Measurements from ENCODE around the gene ZNF574. TPM values are rescaled to one million over a fixed set of nuclear protein-coding genes. Genes with fewer than 3 reads are reported as not detected.

ZNF574 gene
- total RNA-seq, 3 donors from 2014 or later: 11.2 to 17.5 (median 17.0) TPM

- no peak for DNase-seq
- intact Hi-C loops (cut with DNase I, micrococcal nuclease): no loop called here
- no peak for ATAC-seq
- no peak overlapping the region for H3K4me3 ChIP-seq
- H3K4me1 ChIP-seq (ENCODE audit: low read depth): no peaks in the 10 kb centered on the region
- H3K9me3 ChIP-seq: no peaks in the 10 kb centered on the region
- H3K36me3 ChIP-seq (ENCODE audit: low read depth): no peaks in the 10 kb centered on the region
- TF ChIP-seq CTCF (IDR thresholded peaks at IDR 0.05): no peak
Measured at GRCh38 chr19:42115705-42116104, 39.7 kb downstream of the ZNF574 start.

- ATAC-seq (no peak), DNase-seq (no peak)
- intact Hi-C loops (cut with DNase I, micrococcal nuclease): no loop called here
- H3K4me3 ChIP-seq: no peak overlapping the region
- no peaks in the 10 kb centered on the region for H3K36me3 ChIP-seq (ENCODE audit: low read depth)
- no peaks in the 10 kb centered on the region for H3K4me1 ChIP-seq (ENCODE audit: low read depth)
- H3K9me3 ChIP-seq: no peaks in the 10 kb centered on the region
- TF ChIP-seq CTCF (IDR thresholded peaks at IDR 0.05): no peak
Measured at GRCh38 chr19:42116308-42117075, 40.5 kb downstream of the ZNF574 start.

GRCh38 chr19:42117076-42117475, 41.1 kb downstream of the ZNF574 start:
- DNase-seq (no peak), ATAC-seq (no peak)
- no peaks in the 10 kb centered on the region for H3K36me3 ChIP-seq (ENCODE audit: low read depth)
- H3K4me3 ChIP-seq: no peak overlapping the region
- intact Hi-C loops (cut with DNase I, micrococcal nuclease): no loop called here
- no peaks in the 10 kb centered on the region for H3K9me3 ChIP-seq
- H3K4me1 ChIP-seq (ENCODE audit: low read depth): no peaks in the 10 kb centered on the region
- no peak for TF ChIP-seq CTCF (IDR thresholded peaks at IDR 0.05)

GRCh38 chr19:42120276-42120980, 44.5 kb downstream of the ZNF574 start:
- Histone ChIP-seq H3K4me1 (ENCODE audit: low read depth) (no peaks in the 10 kb centered on the region), H3K36me3 (ENCODE audit: low read depth) (no peaks in the 10 kb centered on the region), H3K4me3 (no peak overlapping the region), H3K9me3 (no peaks in the 10 kb centered on the region)
- ATAC-seq (no peak), DNase-seq (no peak)
- TF ChIP-seq CTCF (IDR thresholded peaks at IDR 0.05): no peak
- intact Hi-C loops (cut with DNase I, micrococcal nuclease): no loop called here

GRCh38 chr19:42121036-42121621, 45.2 kb downstream of the ZNF574 start:
- peak; percentile 15 for ATAC-seq
- no peak for DNase-seq
- intact Hi-C loops (cut with DNase I, micrococcal nuclease): no loop called here

More at GRCh38 chr19:42121036-42121621, 45.2 kb downstream of the ZNF574 start:
- H3K4me3 ChIP-seq: no peak overlapping the region
- H3K9me3 ChIP-seq: no peaks in the 10 kb centered on the region
- H3K4me1 ChIP-seq (ENCODE audit: low read depth): no peaks in the 10 kb centered on the region
- H3K36me3 ChIP-seq (ENCODE audit: low read depth): no peaks in the 10 kb centered on the region
- TF ChIP-seq CTCF (IDR thresholded peaks at IDR 0.05): no peak
